Measurements from ENCODE around the gene ANKRD52. TPM values are rescaled to one million over a fixed set of nuclear protein-coding genes. Genes with fewer than 3 reads are reported as not detected.
A peak's percentile ranks its signal among the peaks of the same experiment; 100 is the strongest.

ANKRD52 gene
- polyA plus RNA-seq, 1 donor from 2014 or later: 19.6 TPM

DNA sequence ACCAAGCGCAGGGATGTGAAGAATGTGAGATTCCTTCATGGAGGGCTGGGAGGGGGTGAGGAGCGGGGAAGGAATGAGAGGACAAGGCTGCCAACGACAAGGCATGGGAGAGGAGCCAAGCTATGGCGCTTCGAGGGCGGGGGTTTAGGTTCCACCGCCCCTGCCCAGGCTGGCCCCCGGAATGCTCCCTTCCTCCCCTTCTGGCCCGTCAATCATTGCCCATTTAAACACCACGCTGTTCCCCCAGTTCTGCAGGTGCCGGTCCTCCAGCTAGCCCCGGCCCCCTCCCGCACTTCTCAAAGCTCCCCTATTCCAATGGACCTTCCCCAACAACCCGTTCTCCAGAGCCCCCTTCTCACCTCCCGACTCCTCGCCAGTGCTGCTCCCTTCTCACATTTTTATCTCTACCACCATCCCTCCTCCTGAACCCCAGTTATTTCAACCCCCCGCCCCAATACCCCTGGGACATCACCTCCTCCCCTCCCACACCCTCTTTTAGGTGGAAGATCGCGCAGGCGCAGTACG lies 36.9 kb downstream of the ANKRD52 start:
- peaks cover 20 to 37% (median 22%) of the 10 kb centered on the region in 3 donors for H3K4me1 Mint-ChIP-seq
- H3K27ac Mint-ChIP-seq: peak overlapping the region; percentile 95 to 98 (median 97)
- H3K36me3 Mint-ChIP-seq: peaks cover 1% of the 10 kb centered on the region
- H3K4me3 Mint-ChIP-seq: peak overlapping the region; percentile 90 to 100 (median 98)
- H3K27me3 Mint-ChIP-seq: no peaks in the 10 kb centered on the region
- H3K9me3 Mint-ChIP-seq: no peaks in the 10 kb centered on the region

DNA sequence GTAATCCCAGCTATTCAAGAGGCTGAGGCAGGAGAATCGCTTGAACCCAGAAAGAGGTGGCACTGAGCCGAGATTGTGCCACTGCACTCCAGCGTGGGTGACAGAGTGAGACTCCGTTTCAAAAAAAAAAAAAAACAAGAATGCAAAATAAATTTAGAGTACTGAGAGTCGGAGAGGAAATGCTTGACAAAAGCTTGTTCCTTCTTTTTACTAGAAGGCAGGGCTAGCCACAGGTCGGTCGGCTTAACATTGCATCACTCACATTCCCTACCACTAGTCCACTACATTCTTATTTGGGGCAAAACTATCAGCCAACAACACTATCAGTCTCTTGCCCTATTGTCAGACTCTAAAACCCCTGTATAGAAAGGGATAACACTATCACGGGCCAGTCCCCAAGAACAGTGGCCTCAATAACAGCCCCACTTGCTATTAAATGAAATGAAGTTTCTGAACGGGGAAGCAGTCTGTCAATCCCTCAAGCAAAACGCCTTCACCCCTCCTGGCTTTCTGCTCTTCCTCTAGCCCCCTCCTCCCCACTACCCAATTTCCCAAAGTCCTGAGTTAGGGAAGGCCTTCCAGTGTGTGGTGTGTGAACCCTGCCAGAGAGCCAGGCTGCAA lies 37.5 kb downstream of the ANKRD52 start:
- Mint-ChIP-seq H3K36me3 (peaks cover 1% of the 10 kb centered on the region), H3K9me3 (no peaks in the 10 kb centered on the region), H3K27me3 (no peaks in the 10 kb centered on the region), H3K4me1 (peaks cover 20 to 37% (median 22%) of the 10 kb centered on the region in 3 donors), H3K4me3 (peak overlapping the region; percentile 90 to 100 (median 98)), H3K27ac (peak overlapping the region; percentile 95 to 98 (median 97))

DNA sequence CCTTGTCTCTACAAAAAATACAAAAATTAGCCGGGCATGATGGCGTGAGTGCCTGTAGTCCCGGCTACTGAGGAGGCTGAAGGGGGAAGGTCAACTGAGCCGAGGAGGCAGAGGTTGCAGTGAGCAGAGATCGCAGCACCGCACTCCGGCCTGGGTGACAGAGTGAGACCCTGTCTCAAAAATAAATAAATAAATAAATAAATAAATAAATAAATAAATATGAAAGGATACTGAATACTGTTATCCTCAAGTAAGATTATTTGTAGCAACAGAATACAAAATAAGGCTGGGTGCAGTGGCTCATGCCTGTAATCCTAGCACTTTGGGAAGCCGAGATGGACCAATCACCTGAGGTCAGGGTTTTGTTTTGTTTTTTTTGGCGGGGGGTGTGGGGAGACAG lies 38.3 kb downstream of the ANKRD52 start:
- H3K27me3 Mint-ChIP-seq: no peaks in the 10 kb centered on the region
- no peaks in the 10 kb centered on the region for H3K9me3 Mint-ChIP-seq
- H3K36me3 Mint-ChIP-seq: peaks cover 3% of the 10 kb centered on the region
- H3K27ac Mint-ChIP-seq: peak overlapping the region; percentile 53 to 98 (median 95)
- H3K4me1 Mint-ChIP-seq: peaks cover 15 to 31% (median 20%) of the 10 kb centered on the region in 3 donors
- peak overlapping the region in 3 of 4 donors; percentile 33 to 55 (median 43) for H3K4me3 Mint-ChIP-seq

DNA sequence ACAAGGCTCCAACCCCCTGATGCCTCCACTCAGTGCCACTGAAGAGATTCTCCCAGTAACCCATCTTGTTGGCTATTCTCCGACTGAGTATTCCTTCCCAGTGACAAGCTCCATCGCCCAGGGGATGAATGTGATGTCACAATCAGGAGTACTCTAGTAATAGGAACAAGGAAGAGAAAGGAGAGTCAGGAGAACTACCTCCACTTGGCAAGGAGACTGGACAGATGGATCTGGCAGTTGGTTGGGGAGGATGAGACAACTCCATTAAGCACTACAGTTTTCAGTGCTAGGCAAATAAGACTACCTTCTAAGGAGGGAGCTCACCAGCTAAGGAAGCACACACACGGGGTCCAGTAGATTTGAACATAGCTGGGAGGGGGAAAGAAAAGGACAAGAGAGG lies 41.7 kb downstream of the ANKRD52 start:
- no peak overlapping the region for H3K4me3 Mint-ChIP-seq
- H3K4me1 Mint-ChIP-seq: peaks cover 0 to 11% (median 5%) of the 10 kb centered on the region in 3 donors

DNA sequence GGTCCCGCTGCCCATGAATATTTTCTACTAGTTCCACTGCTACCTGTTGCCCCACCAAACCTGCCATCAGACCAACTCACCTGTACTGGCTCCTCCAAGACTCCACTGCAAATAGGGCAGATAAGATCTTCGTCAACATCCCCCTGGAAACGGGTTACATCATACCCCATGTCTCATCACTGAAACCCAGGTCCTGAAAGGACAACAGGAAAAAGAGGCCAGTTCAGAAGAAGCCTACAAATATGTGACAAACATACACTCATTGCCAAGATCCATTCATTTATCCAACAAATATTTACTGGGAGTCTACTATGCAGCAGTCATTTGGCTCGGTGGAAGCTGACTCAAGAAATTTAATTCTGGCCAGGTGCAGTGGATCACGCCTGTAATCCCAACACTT lies 44.3 kb downstream of the ANKRD52 start:
- Mint-ChIP-seq H3K27ac (peak overlapping the region in 2 of 3 donors; percentile 31 to 68), H3K36me3 (peaks cover 1% of the 10 kb centered on the region), H3K4me1 (peaks cover 0 to 7% (median 4%) of the 10 kb centered on the region in 3 donors), H3K27me3 (no peaks in the 10 kb centered on the region), H3K9me3 (no peaks in the 10 kb centered on the region), H3K4me3 (no peak overlapping the region)

More for the DNA sequence above, 41.7 kb downstream of the ANKRD52 start:
- Mint-ChIP-seq H3K9me3 (no peaks in the 10 kb centered on the region), H3K36me3 (peaks cover 1% of the 10 kb centered on the region), H3K27ac (peak overlapping the region in 1 of 3 donors; percentile 52), H3K27me3 (no peaks in the 10 kb centered on the region)

DNA sequence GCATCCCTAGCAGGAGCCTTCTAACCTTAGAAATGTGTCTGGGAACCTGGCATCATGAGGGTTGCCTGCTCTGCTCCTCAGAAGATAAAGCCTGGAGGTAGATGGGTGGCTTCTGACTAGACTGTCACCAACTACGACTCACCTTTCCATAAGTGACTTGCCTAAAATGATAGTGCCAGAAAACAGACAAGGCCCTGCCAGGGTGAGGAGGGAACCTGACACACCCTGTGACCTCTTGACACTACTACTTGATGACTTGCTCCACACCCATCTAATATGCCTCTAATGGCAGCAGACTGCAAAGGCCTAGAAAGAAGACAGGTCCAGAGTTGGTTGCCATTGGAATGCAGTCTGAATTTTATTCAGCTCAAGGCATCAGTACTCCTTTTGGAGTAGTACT lies 45.8 kb downstream of the ANKRD52 start:
- H3K27me3 Mint-ChIP-seq: no peaks in the 10 kb centered on the region
- peaks cover 8 to 14% (median 13%) of the 10 kb centered on the region in 3 donors for H3K4me1 Mint-ChIP-seq
- no peaks in the 10 kb centered on the region for H3K9me3 Mint-ChIP-seq
- no peak overlapping the region for H3K4me3 Mint-ChIP-seq
- H3K36me3 Mint-ChIP-seq: peaks cover 3% of the 10 kb centered on the region
- peak overlapping the region in 1 of 3 donors; percentile 87 for H3K27ac Mint-ChIP-seq

DNA sequence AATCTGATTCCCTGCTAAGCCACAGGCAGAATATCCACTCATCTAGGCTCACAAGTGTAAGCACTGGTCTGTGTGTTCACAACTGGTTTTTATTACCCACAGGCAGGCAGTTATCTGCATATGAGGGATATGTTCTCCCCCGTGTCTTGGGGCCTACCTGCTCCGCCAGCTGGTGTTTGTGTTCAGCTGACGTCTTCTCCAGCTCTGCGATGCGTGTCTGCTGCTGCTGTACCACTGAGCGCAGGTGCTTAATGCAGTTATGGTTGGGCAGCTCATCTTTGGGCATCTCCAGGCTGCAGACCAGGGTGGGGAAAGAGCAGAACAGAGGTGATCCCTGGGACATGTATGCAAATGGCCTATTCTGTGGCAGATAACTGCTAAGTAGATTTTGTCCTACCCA lies 50.2 kb downstream of the ANKRD52 start:
- Mint-ChIP-seq H3K27ac (peak overlapping the region; percentile 62 to 91 (median 90)), H3K27me3 (no peaks in the 10 kb centered on the region), H3K4me3 (peak overlapping the region in 1 of 4 donors; percentile 68), H3K9me3 (no peaks in the 10 kb centered on the region), H3K36me3 (peaks cover 11% of the 10 kb centered on the region), H3K4me1 (peaks cover 13 to 19% (median 18%) of the 10 kb centered on the region in 3 donors)

DNA sequence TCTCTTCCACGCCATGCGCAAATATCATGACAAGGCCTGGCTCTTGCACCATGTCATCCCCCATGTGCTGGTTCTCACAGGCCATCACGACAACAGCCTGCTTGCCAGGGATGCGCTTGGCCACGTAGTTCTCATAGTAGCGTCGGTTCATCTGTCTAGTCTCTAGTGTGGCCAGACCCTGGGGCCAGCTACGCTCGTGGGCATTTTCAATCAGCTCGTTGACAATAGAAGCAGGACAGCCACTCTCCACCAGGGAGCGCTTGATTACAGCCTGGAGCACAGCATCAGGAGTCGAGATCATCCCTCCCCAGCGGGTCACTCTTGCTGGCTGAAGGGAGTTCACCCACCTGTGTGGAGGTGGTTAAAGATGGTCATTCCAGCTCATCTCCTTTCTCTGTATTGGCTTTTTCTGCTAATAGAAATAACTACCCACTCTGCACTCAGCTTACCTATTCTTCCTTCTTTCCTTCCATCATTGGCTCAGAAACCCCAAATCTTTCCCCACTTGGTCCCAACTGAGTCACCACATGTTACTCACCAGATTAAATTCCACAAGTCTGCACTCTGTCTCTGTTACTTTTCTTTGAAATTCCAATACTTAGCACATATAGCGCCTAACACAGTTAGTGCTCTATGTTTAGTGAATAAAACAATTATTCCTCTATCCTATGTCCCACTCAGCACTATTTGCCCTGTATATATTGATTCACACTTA lies 51.6 kb downstream of the ANKRD52 start:
- H3K27me3 Mint-ChIP-seq: no peaks in the 10 kb centered on the region
- no peak overlapping the region for H3K4me3 Mint-ChIP-seq
- H3K9me3 Mint-ChIP-seq: no peaks in the 10 kb centered on the region
- H3K4me1 Mint-ChIP-seq: peaks cover 15 to 19% (median 19%) of the 10 kb centered on the region in 3 donors
- peak overlapping the region in 2 of 3 donors; percentile 11 to 87 for H3K27ac Mint-ChIP-seq
- H3K36me3 Mint-ChIP-seq: peaks cover 11% of the 10 kb centered on the region

DNA sequence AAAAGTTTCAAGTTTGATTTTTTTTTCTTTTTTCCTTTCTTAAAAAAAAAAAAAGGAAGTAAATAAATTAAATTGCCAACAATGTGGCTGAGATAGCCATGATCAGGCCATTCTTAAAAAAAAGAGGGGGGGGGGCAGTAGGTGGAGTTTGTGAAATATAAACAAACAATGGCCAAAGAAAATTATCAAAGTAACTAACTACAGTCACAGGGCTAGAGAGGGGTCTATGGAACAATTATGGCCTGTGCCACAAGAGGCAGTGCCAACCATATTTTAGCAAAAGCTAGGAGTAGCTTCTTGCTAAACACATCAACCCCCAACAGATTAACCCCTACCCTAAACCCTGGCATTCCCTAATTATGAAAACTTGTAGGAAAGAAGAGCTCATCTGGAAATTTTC lies 52.7 kb downstream of the ANKRD52 start:
- H3K4me3 Mint-ChIP-seq: no peak overlapping the region
- peaks cover 11% of the 10 kb centered on the region for H3K36me3 Mint-ChIP-seq
- peaks cover 15 to 19% (median 15%) of the 10 kb centered on the region in 3 donors for H3K4me1 Mint-ChIP-seq
- no peaks in the 10 kb centered on the region for H3K9me3 Mint-ChIP-seq
- peak overlapping the region in 2 of 3 donors; percentile 6 to 25 for H3K27ac Mint-ChIP-seq
- no peaks in the 10 kb centered on the region for H3K27me3 Mint-ChIP-seq

DNA sequence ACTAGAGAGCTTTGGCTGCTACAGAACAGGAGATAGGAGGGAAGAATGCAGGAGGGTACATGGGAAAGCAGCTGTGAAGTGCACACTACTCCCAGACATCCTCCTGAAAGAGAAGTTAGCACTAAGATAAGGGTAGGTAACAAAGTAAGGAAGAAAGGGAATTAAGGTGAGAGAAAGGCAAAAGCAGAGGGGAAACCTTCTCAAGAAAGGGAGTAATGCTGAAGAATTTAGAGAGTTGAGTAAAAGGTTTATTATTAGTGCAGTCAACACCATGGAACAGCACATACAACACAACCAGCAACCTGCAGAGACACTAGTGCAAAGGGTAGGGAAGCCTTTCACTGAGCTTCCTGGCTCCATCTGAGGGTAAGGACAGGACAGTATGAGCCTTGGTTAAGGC lies 53.9 kb downstream of the ANKRD52 start:
- no peaks in the 10 kb centered on the region for H3K27me3 Mint-ChIP-seq
- H3K9me3 Mint-ChIP-seq: no peaks in the 10 kb centered on the region
- H3K4me1 Mint-ChIP-seq: peaks cover 15 to 19% (median 15%) of the 10 kb centered on the region in 3 donors
- H3K4me3 Mint-ChIP-seq: no peak overlapping the region
- peak overlapping the region in 1 of 3 donors; percentile 11 for H3K27ac Mint-ChIP-seq
- H3K36me3 Mint-ChIP-seq: peaks cover 11% of the 10 kb centered on the region

DNA sequence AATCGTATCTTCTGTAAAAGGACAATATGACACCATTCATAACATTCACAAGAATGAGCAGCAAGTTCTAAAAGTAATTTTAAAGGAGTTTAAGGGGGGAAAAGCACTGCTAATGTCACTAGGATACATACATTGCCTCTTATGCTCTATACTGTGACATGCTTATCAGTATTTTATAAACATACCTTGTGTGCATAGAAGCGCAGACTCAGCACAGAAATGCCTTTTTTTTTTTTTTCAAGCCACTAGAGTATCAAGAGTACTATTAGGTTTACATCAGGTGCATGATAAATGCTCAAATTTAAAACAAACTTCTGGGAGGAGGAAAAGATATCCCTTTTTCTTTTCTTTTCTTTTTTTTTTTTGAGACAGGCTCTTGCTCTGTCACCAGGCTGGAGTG lies 55.3 kb downstream of the ANKRD52 start:
- H3K4me3 Mint-ChIP-seq: no peak overlapping the region
- peaks cover 9 to 16% (median 12%) of the 10 kb centered on the region in 3 donors for H3K4me1 Mint-ChIP-seq
- no peaks in the 10 kb centered on the region for H3K27me3 Mint-ChIP-seq
- no peaks in the 10 kb centered on the region for H3K9me3 Mint-ChIP-seq
- no peak overlapping the region for H3K27ac Mint-ChIP-seq
- H3K36me3 Mint-ChIP-seq: peaks cover 11% of the 10 kb centered on the region

DNA sequence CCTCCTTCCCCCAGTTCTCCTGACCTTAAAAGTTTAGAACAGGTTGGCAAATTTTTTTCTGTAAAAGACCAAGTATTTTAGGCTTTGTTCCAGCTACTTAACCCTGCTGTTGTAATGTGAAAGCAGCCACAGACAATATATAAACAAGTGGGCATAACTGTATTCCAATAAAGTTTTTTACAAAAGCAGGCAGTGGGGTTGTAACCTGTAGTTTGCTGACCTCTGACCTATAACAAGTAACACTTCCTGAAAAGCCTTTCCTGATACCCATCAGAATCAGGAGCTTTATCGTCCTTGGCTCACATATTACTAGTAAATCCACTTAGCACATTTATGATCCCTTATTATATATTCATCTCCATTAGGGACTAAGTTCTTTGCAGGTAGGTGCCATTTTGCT lies 55.8 kb downstream of the ANKRD52 start:
- Mint-ChIP-seq H3K27me3 (no peaks in the 10 kb centered on the region), H3K4me1 (peaks cover 5 to 14% (median 9%) of the 10 kb centered on the region in 3 donors), H3K27ac (peak overlapping the region in 1 of 3 donors; percentile 43), H3K4me3 (peak overlapping the region in 1 of 4 donors; percentile 9), H3K9me3 (no peaks in the 10 kb centered on the region), H3K36me3 (peaks cover 9% of the 10 kb centered on the region)

DNA sequence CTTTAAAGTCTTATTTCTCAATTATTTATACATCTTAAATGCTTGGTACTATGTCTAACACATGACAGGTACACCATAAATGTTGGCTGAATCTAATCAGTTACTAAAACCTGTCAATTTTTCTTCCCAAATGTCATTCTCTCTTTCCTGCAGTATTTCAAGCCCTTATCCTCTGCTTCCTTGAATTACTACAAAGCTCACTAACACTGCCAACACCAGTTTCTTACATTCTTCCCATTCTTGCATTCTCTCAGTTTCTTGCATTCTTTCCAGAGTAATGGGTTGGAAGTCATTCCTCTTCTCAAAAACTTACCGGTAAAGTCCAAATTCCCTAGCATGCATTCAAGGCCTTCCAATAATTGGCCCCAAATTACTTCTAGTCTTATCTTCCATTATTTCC lies 59.3 kb downstream of the ANKRD52 start:
- Mint-ChIP-seq H3K4me1 (peaks cover 2 to 8% (median 5%) of the 10 kb centered on the region in 3 donors), H3K27ac (peak overlapping the region in 1 of 3 donors; percentile 87), H3K9me3 (no peaks in the 10 kb centered on the region), H3K27me3 (no peaks in the 10 kb centered on the region), H3K36me3 (no peaks in the 10 kb centered on the region), H3K4me3 (no peak overlapping the region)

DNA sequence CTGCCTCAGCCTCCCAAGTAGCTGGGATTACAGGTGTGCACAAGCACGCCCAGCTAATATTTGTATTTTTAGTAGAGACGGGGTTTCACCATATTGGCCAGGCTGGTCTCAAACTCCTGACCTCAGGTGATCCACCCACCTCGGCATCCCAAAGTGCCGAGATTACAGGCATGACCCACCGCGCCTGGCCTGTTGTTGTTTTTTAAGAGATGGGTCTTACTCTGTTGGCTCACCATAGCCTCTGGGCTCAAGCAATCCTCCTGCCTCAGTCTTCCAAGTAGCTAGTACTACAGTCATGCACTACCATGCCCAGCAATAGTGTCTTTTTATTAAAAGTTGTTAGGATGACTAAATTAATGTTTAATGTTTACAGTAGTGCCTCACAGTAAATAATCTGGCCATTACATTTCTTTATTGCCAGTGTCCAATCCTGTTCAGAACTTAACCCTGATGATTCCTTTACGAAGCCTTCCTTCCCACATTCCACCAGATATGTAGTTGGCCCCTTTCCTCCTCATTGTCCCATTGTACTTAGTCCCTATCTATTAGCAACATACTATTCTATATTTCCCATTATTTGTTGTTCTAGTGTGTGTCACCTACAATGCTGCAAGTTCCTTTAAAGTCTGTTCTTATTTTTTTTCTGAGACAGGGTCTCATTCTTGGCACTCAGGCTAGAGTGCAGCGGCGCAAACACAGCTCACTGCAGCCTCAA lies 60.1 kb downstream of the ANKRD52 start:
- Mint-ChIP-seq H3K27me3 (no peaks in the 10 kb centered on the region), H3K36me3 (peaks cover 2% of the 10 kb centered on the region), H3K4me1 (peaks cover 5 to 12% (median 9%) of the 10 kb centered on the region in 3 donors), H3K4me3 (no peak overlapping the region), H3K27ac (no peak overlapping the region), H3K9me3 (no peaks in the 10 kb centered on the region)
